Kidney (tissue), 14 donors: ENCODE measurements around the gene RGS6. TPM values are rescaled to one million over a fixed set of nuclear protein-coding genes. Genes with fewer than 3 reads are reported as not detected.

Experiments
- DNase-seq, 5 donors: peaks; one replicate each; pipeline ENCODE4 v3.0.0-alpha.2; 2013 to 2020
- FAIRE-seq: peaks from 2 replicates; lab custom pipeline; 2012; peaks lifted over from hg19 to GRCh38; lab: Jason Lieb, UNC
- H3K27ac ChIP-seq, 2 donors: one replicate each; pipeline ENCODE4 v1.7.0; 2013; ENCODE audit warnings: low read depth in 2 of 2, low read length in 2 of 2, inconsistent platforms in 1 of 2
- H3K27me3 ChIP-seq: one replicate; pipeline ENCODE4 v1.7.1; 2013; ENCODE audit warnings: low read length, inconsistent platforms; ENCODE audit not compliant: control insufficient read depth, insufficient read depth
- H3K36me3 ChIP-seq, 3 donors: one replicate each; pipeline versions ENCODE4 v1.7.0 to v1.7.1; 2013; ENCODE audit warnings: low read length in 3 of 3, control low read depth in 1 of 3, inconsistent platforms in 1 of 3; ENCODE audit not compliant: insufficient read depth in 3 of 3, control insufficient read depth in 2 of 3
- H3K4me1 ChIP-seq, 3 donors: one replicate each; pipeline versions ENCODE4 v1.7.0 to v1.7.1; 2013; ENCODE audit warnings: low read length in 3 of 3, inconsistent platforms in 1 of 3, low read depth in 1 of 3; ENCODE audit not compliant: control insufficient read depth in 2 of 3, insufficient read depth in 2 of 3
- H3K4me3 ChIP-seq, 3 donors: one replicate each; pipeline versions ENCODE4 v1.7.0 to v1.8.1; 2013; ENCODE audit warnings: low read length in 3 of 3, control low read depth in 1 of 3, inconsistent platforms in 1 of 3
- H3K9ac ChIP-seq, 3 donors: one replicate each; pipeline versions ENCODE4 v1.7.0 to v1.7.1; 2013; ENCODE audit warnings: low read length in 3 of 3, control low read depth in 1 of 3, inconsistent platforms in 1 of 3
- H3K9me3 ChIP-seq, 3 donors: one replicate each; pipeline versions ENCODE4 v1.7.0 to v1.7.1; 2013; ENCODE audit warnings: low read length in 3 of 3, control low read depth in 1 of 3, inconsistent platforms in 1 of 3; ENCODE audit not compliant: control insufficient read depth in 2 of 3, insufficient read depth in 1 of 3
- CTCF ChIP-seq: IDR thresholded peaks from 3 replicates; pipeline ENCODE4 v1.5.1; 2012; ENCODE audit warnings: mild to moderate bottlenecking, moderate library complexity, borderline replicate concordance; ENCODE audit not compliant: insufficient read depth; ENCODE audit errors: extremely low read depth
- intact Hi-C: fragments of 100-400 bp; cut with DNase I; formaldehyde crosslinking; loops from one replicate; pipeline ENCODE4 v1.11.1; 2022
- polyA plus RNA-seq: library from polyadenylated mRNA; stranded (reverse); fragments of 350-450 nt; fragmentation: Illumina TruSeq; extraction: RNeasy Lipid Tissue Mini Kit (QIAGEN cat#74804); gene quantifications from one replicate; pipeline ENCODE4 v1.2.3, GENCODE V29; 2014; ENCODE audit warnings: low read depth, low replicate concordance; ENCODE audit not compliant: insufficient read depth
- total RNA-seq: library from RNA; stranded (reverse); fragmentation: NEBNext Ultra II Directional; extraction: Animal tissue kit (Norgen Biotek cat#: 25700); gene quantifications from one replicate; pipeline ENCODE4 v1.2.1, GENCODE V29; 2021
- donor health status: control.
- donor health status: control.
- donor health status: control.
- donor health status: control.
- donor health status: control.
- donor health status: DM: yes; HTN: yes; CAD: no.
- donor health status: Normal renal cell carcinoma (clear cell type).

The RGS6 gene
- total and polyA plus RNA-seq, 2 donors from 2014 or later = 1.1 to 1.4 TPM

- Histone ChIP-seq H3K27ac (no peak overlapping the region), H3K4me1 (no peaks in the 10 kb centered on the region), H3K27me3 (no peaks in the 10 kb centered on the region), H3K9ac (no peak overlapping the region), H3K4me3 (no peak overlapping the region), H3K36me3 (no peaks in the 10 kb centered on the region), H3K9me3 (no peaks in the 10 kb centered on the region)
- intact Hi-C loops = no loop called here
- no peak for TF ChIP-seq CTCF
- FAIRE-seq (no peak), DNase-seq (no peak)
Observed at GRCh38 chr14:71952381-71953363, 20.4 kb downstream of the RGS6 start.

GRCh38 chr14:71956920-71957563 is 24.8 kb downstream of the RGS6 start:
- H3K27ac ChIP-seq = no peak overlapping the region
- no peak for TF ChIP-seq CTCF
- H3K9ac ChIP-seq = no peak overlapping the region
- no peaks in the 10 kb centered on the region for H3K36me3 ChIP-seq
- DNase-seq (no peak), FAIRE-seq (no peak)
- no peaks in the 10 kb centered on the region for H3K4me1 ChIP-seq
- H3K9me3 ChIP-seq = no peaks in the 10 kb centered on the region
- no peak overlapping the region for H3K4me3 ChIP-seq
- H3K27me3 ChIP-seq = no peaks in the 10 kb centered on the region
- intact Hi-C loops = no loop called here

GRCh38 chr14:71959055-71959454 is 26.8 kb downstream of the RGS6 start:
- intact Hi-C loops = no loop called here
- FAIRE-seq (no peak), DNase-seq (peak in 1 of 5 donors; percentile 22)
- no peaks in the 10 kb centered on the region for H3K9me3 ChIP-seq
- no peak overlapping the region for H3K9ac ChIP-seq
- TF ChIP-seq CTCF = no peak
- no peaks in the 10 kb centered on the region for H3K4me1 ChIP-seq
- no peaks in the 10 kb centered on the region for H3K36me3 ChIP-seq
- no peak overlapping the region for H3K4me3 ChIP-seq
- no peaks in the 10 kb centered on the region for H3K27me3 ChIP-seq
- no peak overlapping the region for H3K27ac ChIP-seq
